GM12878 (cell line): ENCODE measurements around the gene CAVIN1. TPM values are rescaled to one million over a fixed set of nuclear protein-coding genes. Genes with fewer than 3 reads are reported as not detected.

Source experiments
- ATAC-seq: fragments of 200-7000 bp; cut with Tn5 transposase; 3 replicates; pipeline ENCODE4 v1.9.1; 2020; ENCODE audit warnings: mild to moderate bottlenecking, moderate library complexity
- BruUV-seq: library from RNA; stranded (reverse); fragments of 400-500 nt; replicated peaks from 2 replicates; lab custom pipeline; 2021; lab: Mats Ljungman, UMichigan
- CTCF ChIA-PET: fragments of 300-600 bp; sonication (Branson Sonifier 250); formaldehyde crosslinking; extraction: SDS; loops from one replicate; lab custom pipeline; 2021; ENCODE audit warnings: inconsistent platforms; lab: Yijun Ruan, JAX
- POLR2A ChIA-PET: fragments of 350-600 bp; formaldehyde crosslinking; extraction: SDS; loops from one replicate; lab custom pipeline; 2021; ENCODE audit warnings: inconsistent platforms; lab: Charles Lee
- RAD21 ChIA-PET: fragments of 300-600 bp; sonication (Branson Sonifier 250); formaldehyde crosslinking; loops from one replicate; lab custom pipeline; 2023; ENCODE audit warnings: antibody characterized with exemption; ENCODE audit not compliant: unreplicated experiment; lab: Charles Lee
- SMC1A ChIA-PET: fragments of 300-600 bp; sonication (Branson Sonifier 250); formaldehyde crosslinking; loops from one replicate; lab custom pipeline; 2023; ENCODE audit not compliant: unreplicated experiment, uncharacterized antibody; lab: Charles Lee
- DNase-seq: peaks from one replicate; pipeline ENCODE4 v3.0.0-alpha.2; 2011; ENCODE audit warnings: low read depth, low spot score
- FAIRE-seq: peaks from 3 replicates; lab custom pipeline; 2011; peaks lifted over from hg19 to GRCh38; lab: Jason Lieb, UNC
- H2AFZ ChIP-seq: 2 replicates; pipeline ENCODE4 v1.6.0; 2011; ENCODE audit warnings: low read depth, low read length, control low read depth; ENCODE audit not compliant: control insufficient read depth
- H3K27ac ChIP-seq: 2 replicates; pipeline ENCODE4 v1.5.1; 2011; ENCODE audit warnings: control low read depth; ENCODE audit not compliant: control insufficient read depth, insufficient read depth
- H3K27me3 ChIP-seq, 2 experiments: replicated peaks in 1 of 2; 2 replicates each; pipeline versions ENCODE4 v1.6.0 to v1.6.1; 2011; ENCODE audit warnings: low read length in 1 of 2; ENCODE audit not compliant: control insufficient read depth in 2 of 2, insufficient read depth in 2 of 2
- H3K36me3 ChIP-seq, 2 experiments: 2 replicates each; pipeline ENCODE4 v1.5.1; 2011; ENCODE audit warnings: low read length in 1 of 2; ENCODE audit not compliant: control insufficient read depth in 2 of 2, insufficient read depth in 2 of 2
- H3K4me1 ChIP-seq: 2 replicates; pipeline ENCODE4 v1.6.1; 2011; ENCODE audit warnings: mild to moderate bottlenecking, low read length, moderate library complexity, mixed read lengths; ENCODE audit not compliant: control insufficient read depth, insufficient read depth
- H3K4me2 ChIP-seq: 2 replicates; pipeline ENCODE4 v1.6.0; 2011; ENCODE audit warnings: control low read depth; ENCODE audit not compliant: control insufficient read depth, insufficient read depth
- H3K4me3 ChIP-seq: fragments of 200-600 bp; sonication (generic); 2 replicates; pipeline ENCODE4 v1.5.1; 2016
- H3K79me2 ChIP-seq: 2 replicates; pipeline ENCODE4 v1.6.0; 2011; ENCODE audit warnings: low read length; ENCODE audit not compliant: control insufficient read depth, insufficient read depth
- H3K9ac ChIP-seq: 2 replicates; pipeline ENCODE4 v1.8.0; 2011; ENCODE audit warnings: low read length, control low read depth, mixed read lengths; ENCODE audit not compliant: control insufficient read depth, insufficient read depth
- H3K9me3 ChIP-seq: replicated peaks from 3 replicates; pipeline ENCODE4 v1.5.1; 2011; ENCODE audit warnings: mild to moderate bottlenecking, low read length; ENCODE audit not compliant: control insufficient read depth, insufficient read depth
- H4K20me1 ChIP-seq: 2 replicates; pipeline ENCODE4 v1.6.0; 2011; ENCODE audit not compliant: control insufficient read depth, insufficient read depth
- ATF7 ChIP-seq: fragments of 450-650 bp; IDR thresholded peaks from 2 replicates; pipeline ENCODE4 v1.6.1; 2016; ENCODE audit warnings: low read depth, mild to moderate bottlenecking
- ELK1 ChIP-seq: IDR thresholded peaks from 2 replicates; pipeline ENCODE4 v1.6.1; 2012; ENCODE audit warnings: low read depth, low read length, improper control_type of control experiment
- FOXK2 ChIP-seq: fragments of 450-650 bp; IDR thresholded peaks from 2 replicates; pipeline ENCODE4 v1.6.1; 2017; ENCODE audit warnings: mild to moderate bottlenecking, moderate library complexity
- JUNB ChIP-seq: IDR thresholded peaks from 2 replicates; pipeline ENCODE4 v1.6.1; 2016; ENCODE audit warnings: antibody characterized with exemption, mild to moderate bottlenecking
- POU2F2 ChIP-seq: IDR thresholded peaks from 3 replicates; pipeline ENCODE4 v1.6.1; 2011; ENCODE audit warnings: low read depth, mild to moderate bottlenecking, low read length, borderline replicate concordance
- PRDM15 ChIP-seq: fragments of 450-650 bp; formaldehyde crosslinking; IDR thresholded peaks from 2 replicates; pipeline ENCODE4 v1.4.0; 2020; ENCODE audit warnings: mild to moderate bottlenecking, moderate library complexity
- SIX5 ChIP-seq: IDR thresholded peaks from 2 replicates; pipeline ENCODE4 v1.6.1; 2011; ENCODE audit warnings: mild to moderate bottlenecking, low read depth, low read length, moderate library complexity; ENCODE audit not compliant: severe bottlenecking
- SRF ChIP-seq, 2 experiments: IDR thresholded peaks; 2 replicates each; pipeline ENCODE4 v1.6.1; 2011; ENCODE audit warnings: low read depth in 2 of 2, low read length in 2 of 2, mild to moderate bottlenecking in 1 of 2, moderate library complexity in 1 of 2
- TBL1XR1 ChIP-seq: IDR thresholded peaks from 2 replicates; pipeline ENCODE4 v1.6.1; 2012; ENCODE audit warnings: low read depth, low read length, improper control_type of control experiment
- WGBS: methylation state at CpG from one replicate; pipeline ENCODE4 v1.1.6; 2016; ENCODE audit warnings: low lambda C conversion rate; ENCODE audit not compliant: insufficient replicate concordance, insufficient coverage; ENCODE audit errors: missing lambda C conversion rate; 5-methylcytosine and 5-hydroxymethylcytosine counted together
- in situ Hi-C: fragments of 300-500 bp; cut with MboI; formaldehyde crosslinking; loops from 9 replicates; pipeline ENCODE4 v1.14.3; 2018; ENCODE audit warnings: mixed read lengths
- intact Hi-C: fragments of 100-400 bp; cut with micrococcal nuclease; formaldehyde crosslinking; loops from one replicate; pipeline ENCODE4 v1.14.2; 2022; ENCODE audit not compliant: unreplicated experiment
- polyA plus RNA-seq, 11 experiments: library from polyadenylated mRNA; depleted of rRNA in 4 of 11; unstranded in 6 of 11; stranded (reverse) in 5 of 11; fragments of >200 nt; fragmentation: Nextera tagmentation in 4 of 11; fragmentation: Illumina TruSeq in 1 of 11; extraction: Ambion mirVana in 4 of 11; extraction: Trizol in 1 of 11; gene quantifications; 1 replicate in 1 of 11; 2 replicates in 10 of 11; pipeline versions ENCODE4 v1.2.1 to v1.2.3, GENCODE V29; 2011 to 2016; ENCODE audit warnings: inconsistent platforms in 2 of 11, missing spikeins in 2 of 11, low read depth in 1 of 11
- total RNA-seq, 4 experiments: library from RNA; depleted of rRNA in 3 of 4; stranded (reverse); fragments of >200 nt in 3 of 4; fragmentation: Illumina TruSeq in 1 of 4; extraction: Trizol in 1 of 4; gene quantifications; 2 replicates each; pipeline versions ENCODE4 v1.2.1 to v1.2.3, GENCODE V29; 2013 to 2021
- TF ChIP-seq, protein P1 (sequence below): fragments of 450-650 bp; IDR thresholded peaks from 2 replicates; pipeline ENCODE4 v1.6.1; 2016; ENCODE audit warnings: mild to moderate bottlenecking, moderate library complexity, borderline replicate concordance

CAVIN1 gene
- total and polyA plus RNA-seq, 10 of the 15 experiments (the other 5 are each of a cell fraction or from before 2014, with no cell fraction given), result 0.03 to 1.1 (median 0.37) TPM

DNA sequence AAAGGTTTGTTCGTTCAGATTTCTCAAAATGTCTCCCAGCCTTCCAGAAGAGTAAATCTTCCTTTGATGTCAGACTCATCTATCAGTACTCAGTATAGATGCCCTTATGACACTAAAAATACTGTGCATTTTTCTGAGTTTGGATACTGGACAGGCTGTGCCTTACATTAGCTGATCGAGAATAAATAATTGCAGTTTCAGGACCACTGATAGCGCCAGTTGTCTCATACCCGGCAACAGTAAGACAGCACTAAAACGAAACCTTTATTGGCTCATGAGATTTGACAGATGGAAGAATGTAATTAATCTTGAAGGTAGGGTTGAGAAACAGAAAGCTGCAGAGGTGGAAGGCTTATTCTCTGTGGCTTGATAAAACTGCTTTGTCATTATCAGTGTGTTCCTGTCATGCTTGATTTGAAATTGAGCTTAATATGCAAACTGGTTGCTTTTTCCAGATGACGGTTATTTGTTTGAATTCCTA is 36.8 kb upstream of the CAVIN1 start:
- WGBS, result 17% methylated on average over 6 of the region's 6 CpGs
- Histone ChIP-seq H3K36me3 (peaks cover 0 to 2% of the 10 kb centered on the region in 2 experiments; a peak in 1 of 4 replicates), H3K27ac (peak overlapping the region; percentile 80), H3K27me3 (no peaks in the 10 kb centered on the region), H3K4me2 (peak overlapping the region; percentile 77), H2AFZ (no peak overlapping the region), H3K4me1 (peaks cover 16% of the 10 kb centered on the region), H3K4me3 (peak overlapping the region; percentile 88), H4K20me1 (no peaks in the 10 kb centered on the region), H3K9ac (peak overlapping the region; percentile 8), H3K79me2 (peaks cover 25% of the 10 kb centered on the region), H3K9me3 (no peaks in the 10 kb centered on the region)
- POLR2A ChIA-PET, result interaction anchor here (1.0 to 1.2 kb wide), 3 partner anchors 13 to 71 kb away, joined by 3 to 5 read pairs (median 4); partner anchors contain the start of gene STAT3
- FAIRE-seq (peak; percentile 94), DNase-seq (no peak), ATAC-seq (peak; percentile 64)
- RAD21 ChIA-PET, result interaction anchor here (1.0 to 3.2 kb wide), 7 partner anchors 10 to 67 kb away, joined by 4 to 20 read pairs (median 5); no protein-coding TSS in a partner anchor
- in situ Hi-C loops (no loop called here), intact Hi-C loops (no loop called here)
- BruUV-seq, result no TSS peak
- CTCF ChIA-PET, result interaction anchor here (0.7 to 3.1 kb wide), 18 partner anchors 9 to 147 kb away, joined by 3 to 22 read pairs (median 5); no protein-coding TSS in a partner anchor
- SMC1A ChIA-PET, result interaction anchor here (0.6 to 2.6 kb wide), 16 partner anchors 9 to 850 kb away, joined by 3 to 16 read pairs (median 4); no protein-coding TSS in a partner anchor
- no peak for TF ChIP-seq TBL1XR1
- TF ChIP-seq ATF7, result peak; percentile 70
- 0 out of 3 replicates have a peak, but pooled peaks have one; percentile 20 for TF ChIP-seq POU2F2
- no peak for TF ChIP-seq FOXK2
- no peak for TF ChIP-seq ELK1
- TF ChIP-seq, protein P1, sequence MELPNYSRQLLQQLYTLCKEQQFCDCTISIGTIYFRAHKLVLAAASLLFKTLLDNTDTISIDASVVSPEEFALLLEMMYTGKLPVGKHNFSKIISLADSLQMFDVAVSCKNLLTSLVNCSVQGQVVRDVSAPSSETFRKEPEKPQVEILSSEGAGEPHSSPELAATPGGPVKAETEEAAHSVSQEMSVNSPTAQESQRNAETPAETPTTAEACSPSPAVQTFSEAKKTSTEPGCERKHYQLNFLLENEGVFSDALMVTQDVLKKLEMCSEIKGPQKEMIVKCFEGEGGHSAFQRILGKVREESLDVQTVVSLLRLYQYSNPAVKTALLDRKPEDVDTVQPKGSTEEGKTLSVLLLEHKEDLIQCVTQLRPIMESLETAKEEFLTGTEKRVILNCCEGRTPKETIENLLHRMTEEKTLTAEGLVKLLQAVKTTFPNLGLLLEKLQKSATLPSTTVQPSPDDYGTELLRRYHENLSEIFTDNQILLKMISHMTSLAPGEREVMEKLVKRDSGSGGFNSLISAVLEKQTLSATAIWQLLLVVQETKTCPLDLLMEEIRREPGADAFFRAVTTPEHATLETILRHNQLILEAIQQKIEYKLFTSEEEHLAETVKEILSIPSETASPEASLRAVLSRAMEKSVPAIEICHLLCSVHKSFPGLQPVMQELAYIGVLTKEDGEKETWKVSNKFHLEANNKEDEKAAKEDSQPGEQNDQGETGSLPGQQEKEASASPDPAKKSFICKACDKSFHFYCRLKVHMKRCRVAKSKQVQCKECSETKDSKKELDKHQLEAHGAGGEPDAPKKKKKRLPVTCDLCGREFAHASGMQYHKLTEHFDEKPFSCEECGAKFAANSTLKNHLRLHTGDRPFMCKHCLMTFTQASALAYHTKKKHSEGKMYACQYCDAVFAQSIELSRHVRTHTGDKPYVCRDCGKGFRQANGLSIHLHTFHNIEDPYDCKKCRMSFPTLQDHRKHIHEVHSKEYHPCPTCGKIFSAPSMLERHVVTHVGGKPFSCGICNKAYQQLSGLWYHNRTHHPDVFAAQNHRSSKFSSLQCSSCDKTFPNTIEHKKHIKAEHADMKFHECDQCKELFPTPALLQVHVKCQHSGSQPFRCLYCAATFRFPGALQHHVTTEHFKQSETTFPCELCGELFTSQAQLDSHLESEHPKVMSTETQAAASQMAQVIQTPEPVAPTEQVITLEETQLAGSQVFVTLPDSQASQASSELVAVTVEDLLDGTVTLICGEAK, result no peak; the same call in 1 of the 2 replicates
- TF ChIP-seq SRF (IDR thresholded peaks at IDR 0.05; ENCODE audit: low read depth in 2 of 2, low read length in 2 of 2), result no peak
- TF ChIP-seq PRDM15 (CRISPR knock-in tag), result no peak
- TF ChIP-seq SIX5, result no peak
- no peak for TF ChIP-seq JUNB
